SU-DHL-6 (cell line): ENCODE results near the gene THBS2.

Source experiments
- CTCF ChIP-seq: fragments of 200-600 bp; sonication (generic); IDR thresholded peaks from one replicate; pipeline ENCODE4 v1.5.1; 2017; ENCODE audit warnings: antibody characterized with exemption, mild to moderate bottlenecking, low read length, moderate library complexity; ENCODE audit not compliant: insufficient read depth, poor library complexity, severe bottlenecking
- EZH2phosphoT487 ChIP-seq: fragments of 200-600 bp; sonication (generic), shearing (Covaris generic); conservative IDR thresholded peaks from 2 replicates; pipeline ENCODE4 v1.6.1; 2018; ENCODE audit warnings: mild to moderate bottlenecking, antibody characterized with exemption, low read length, moderate library complexity, mixed read lengths

- TF ChIP-seq CTCF (no peak), EZH2phosphoT487 (no peak)
Measured at GRCh38 chr6:169176361-169176991, 77.2 kb downstream of the THBS2 start.
